Stimulated activated CD4-positive, alpha-beta T cell treated with anti-CD3 and anti-CD28 coated beads, TNF-alpha, amount 100 ng/mL, for 24 hours (primary cell): Measurements from ENCODE around the gene ENTPD2.
"Not testable (repeated sequence)": the region's sequence is repeated elsewhere in the genome, so short reads cannot be mapped to it uniquely, and the experiment has no call there.

ENCODE experiments used
- DNase-seq, 3 experiments: peaks; one replicate each; pipeline ENCODE4 v3.0.0-alpha.2; 2020; ENCODE audit warnings: low read depth in 3 of 3

ENTPD2 gene

GRCh38 chr9:137064027-137064879 lies 10.4 kb upstream of the ENTPD2 start:
- peak in 1 of 3 experiments; percentile 63 for DNase-seq

- no peak for DNase-seq
Observed at GRCh38 chr9:137063311-137064026, 9.6 kb upstream of the ENTPD2 start.

- DNase-seq = not testable (repeated sequence)
Observed at GRCh38 chr9:137062798-137063197, 8.9 kb upstream of the ENTPD2 start.

- DNase-seq = no peak
Observed at GRCh38 chr9:137062384-137062783, 8.5 kb upstream of the ENTPD2 start.

GRCh38 chr9:137058521-137059234 lies 4.8 kb upstream of the ENTPD2 start:
- DNase-seq = no peak

GRCh38 chr9:137057545-137057944 lies 3.7 kb upstream of the ENTPD2 start:
- DNase-seq = no peak

GRCh38 chr9:137056739-137057415 lies 3.0 kb upstream of the ENTPD2 start:
- DNase-seq = no peak

GRCh38 chr9:137055385-137056364 lies 1.8 kb upstream of the ENTPD2 start:
- no peak for DNase-seq

GRCh38 chr9:137054932-137055384 lies 1.1 kb upstream of the ENTPD2 start:
- DNase-seq = no peak

GRCh38 chr9:137052998-137053943 lies 590 bp downstream of the ENTPD2 start:
- DNase-seq = no peak

GRCh38 chr9:137052293-137052692 lies 1.6 kb downstream of the ENTPD2 start:
- DNase-seq = no peak

- DNase-seq = no peak
Observed at GRCh38 chr9:137051145-137051724, 2.6 kb downstream of the ENTPD2 start.

- no peak for DNase-seq
Observed at GRCh38 chr9:137050570-137050969, 3.3 kb downstream of the ENTPD2 start.

GRCh38 chr9:137049544-137050449 lies 4.1 kb downstream of the ENTPD2 start:
- peak in 2 of 3 experiments; percentile 32 to 69 for DNase-seq

GRCh38 chr9:137048655-137049543 lies 5.0 kb downstream of the ENTPD2 start:
- DNase-seq = no peak

GRCh38 chr9:137046088-137046787 lies 7.6 kb downstream of the ENTPD2 start, which contains the start of gene NPDC1:
NPDC1 (minus strand) TSS chr9:137046177; CDS start chr9:137045989, 188 bp downstream.
- DNase-seq = peak; percentile 63 to 79 (median 75)
